WTC11 (cell line): ENCODE results near the gene PPP1R14B. TPM values are rescaled to one million over a fixed set of nuclear protein-coding genes. Genes with fewer than 3 reads are reported as not detected.

Source experiments
- ATAC-seq: fragments of 200-7000 bp; cut with Tn5 transposase; 2 replicates; pipeline ENCODE4 v1.10.0; 2021; ENCODE audit warnings: mild to moderate bottlenecking, moderate library complexity
- CTCF ChIA-PET: fragments of 300-600 bp; sonication (Branson Sonifier 250); formaldehyde crosslinking; loops from one replicate; lab custom pipeline; 2021; ENCODE audit warnings: antibody characterized with exemption; lab: Charles Lee
- POLR2A ChIA-PET: fragments of 350-600 bp; sonication (Branson Sonifier 250); formaldehyde crosslinking; loops from one replicate; lab custom pipeline; 2021; ENCODE audit warnings: antibody characterized with exemption; lab: Charles Lee
- DNase-seq: peaks from one replicate; pipeline ENCODE4 v3.0.0; 2021; ENCODE audit warnings: low spot score
- H3K27ac Mint-ChIP-seq: 2 replicates; pipeline ENCODE4 v1.8.0; 2021; ENCODE audit warnings: mixed read lengths
- H3K27me3 Mint-ChIP-seq: 2 replicates; pipeline ENCODE4 v1.8.0; 2021; ENCODE audit warnings: low read depth, mild to moderate bottlenecking, moderate library complexity, mixed read lengths
- H3K36me3 Mint-ChIP-seq: 2 replicates; pipeline ENCODE4 v1.8.0; 2021; ENCODE audit warnings: mixed read lengths
- H3K4me1 Mint-ChIP-seq: 2 replicates; pipeline ENCODE4 v1.8.0; 2022; ENCODE audit warnings: mixed read lengths
- H3K4me3 Mint-ChIP-seq: 2 replicates; pipeline ENCODE4 v1.8.0; 2021; ENCODE audit warnings: mild to moderate bottlenecking, moderate library complexity, mixed read lengths
- H3K9me3 Mint-ChIP-seq: 2 replicates; pipeline ENCODE4 v1.8.0; 2021; ENCODE audit warnings: mixed read lengths
- ATF1 ChIP-seq: sonication (generic); formaldehyde crosslinking; IDR thresholded peaks from 2 replicates; pipeline ENCODE4 v1.8.1; 2023; ENCODE audit warnings: mild to moderate bottlenecking, moderate library complexity, missing genetic modification reagents
- E2F1 ChIP-seq: sonication (generic); formaldehyde crosslinking; IDR thresholded peaks from 2 replicates; pipeline ENCODE4 v1.8.0; 2022; ENCODE audit warnings: mild to moderate bottlenecking, missing genetic modification reagents
- E2F5 ChIP-seq: sonication (generic); formaldehyde crosslinking; IDR thresholded peaks from 2 replicates; pipeline ENCODE4 v1.8.1; 2022; ENCODE audit warnings: mild to moderate bottlenecking, moderate library complexity, missing genetic modification reagents
- ESRRA ChIP-seq: sonication (generic); formaldehyde crosslinking; IDR thresholded peaks from 2 replicates; pipeline ENCODE4 v1.8.1; 2022; ENCODE audit warnings: mild to moderate bottlenecking, missing genetic modification reagents, borderline replicate concordance
- FOXP1 ChIP-seq: sonication (generic); formaldehyde crosslinking; IDR thresholded peaks from 2 replicates; pipeline ENCODE4 v1.8.0; 2022; ENCODE audit warnings: missing genetic modification reagents, mild to moderate bottlenecking, moderate library complexity, borderline replicate concordance
- GABPB1 ChIP-seq: sonication (generic); formaldehyde crosslinking; IDR thresholded peaks from 2 replicates; pipeline ENCODE4 v1.8.1; 2023; ENCODE audit warnings: mild to moderate bottlenecking, missing genetic modification reagents
- JAZF1 ChIP-seq: fragments of 250-450 bp; sonication (Bioruptor Pico); IDR thresholded peaks from 2 replicates; pipeline ENCODE4 v1.9.0; 2021; ENCODE audit warnings: moderate library complexity, mild to moderate bottlenecking, inconsistent platforms
- MAX ChIP-seq: sonication (generic); formaldehyde crosslinking; IDR thresholded peaks from 2 replicates; pipeline ENCODE4 v1.8.0; 2022; ENCODE audit warnings: mild to moderate bottlenecking, missing genetic modification reagents
- MLX ChIP-seq: sonication (generic); formaldehyde crosslinking; IDR thresholded peaks from 2 replicates; pipeline ENCODE4 v1.8.1; 2023; ENCODE audit warnings: mild to moderate bottlenecking, missing genetic modification reagents, moderate library complexity
- OVOL2 ChIP-seq: fragments of 250-450 bp; sonication (Bioruptor Pico); IDR thresholded peaks from 2 replicates; pipeline ENCODE4 v1.9.0; 2021; ENCODE audit warnings: mild to moderate bottlenecking, borderline replicate concordance
- PRDM15 ChIP-seq: sonication (generic); formaldehyde crosslinking; IDR thresholded peaks from 2 replicates; pipeline ENCODE4 v1.8.0; 2022; ENCODE audit warnings: missing genetic modification reagents
- PREB ChIP-seq: sonication (generic); formaldehyde crosslinking; IDR thresholded peaks from 2 replicates; pipeline ENCODE4 v1.8.1; 2022; ENCODE audit warnings: mild to moderate bottlenecking, missing genetic modification reagents, moderate library complexity, borderline replicate concordance
- SMAD4 ChIP-seq: sonication (generic); formaldehyde crosslinking; IDR thresholded peaks from 2 replicates; pipeline ENCODE4 v1.8.0; 2022; ENCODE audit warnings: mild to moderate bottlenecking, missing genetic modification reagents
- TEAD1 ChIP-seq: sonication (generic); formaldehyde crosslinking; IDR thresholded peaks from 2 replicates; pipeline ENCODE4 v1.8.0; 2022; ENCODE audit warnings: mild to moderate bottlenecking, missing genetic modification reagents
- USF2 ChIP-seq: sonication (generic); formaldehyde crosslinking; IDR thresholded peaks from 2 replicates; pipeline ENCODE4 v1.8.1; 2023; ENCODE audit warnings: mild to moderate bottlenecking, missing genetic modification reagents, moderate library complexity
- ZMAT4 ChIP-seq: fragments of 250-450 bp; sonication (Bioruptor Pico); IDR thresholded peaks from 2 replicates; pipeline ENCODE4 v1.9.0; 2021; ENCODE audit warnings: mild to moderate bottlenecking
- ZNF219 ChIP-seq: sonication (generic); formaldehyde crosslinking; IDR thresholded peaks from 2 replicates; pipeline ENCODE4 v1.8.0; 2023; ENCODE audit warnings: missing genetic modification reagents, mild to moderate bottlenecking, borderline replicate concordance
- ZNF232 ChIP-seq: sonication (generic); formaldehyde crosslinking; IDR thresholded peaks from 2 replicates; pipeline ENCODE4 v1.8.0; 2022; ENCODE audit warnings: mild to moderate bottlenecking, missing genetic modification reagents
- ZNF317 ChIP-seq: sonication (generic); formaldehyde crosslinking; IDR thresholded peaks from 2 replicates; pipeline ENCODE4 v1.8.1; 2023; ENCODE audit warnings: low read depth, mild to moderate bottlenecking, moderate library complexity, missing genetic modification reagents, borderline replicate concordance
- ZNF512 ChIP-seq: sonication (generic); formaldehyde crosslinking; IDR thresholded peaks from 2 replicates; pipeline ENCODE4 v1.8.1; 2022; ENCODE audit warnings: missing genetic modification reagents, borderline replicate concordance
- total RNA-seq: library from RNA; stranded (reverse); gene quantifications from 3 replicates; pipeline ENCODE4 v1.2.3, GENCODE V29; 2021

The PPP1R14B gene
- total RNA-seq, 1 experiment from 2014 or later, result 471 TPM

GRCh38 chr11:64222651-64223000 is 24.1 kb downstream of the PPP1R14B start:
- TF ChIP-seq ESRRA (CRISPR knock-in tag) (no peak), PRDM15 (CRISPR knock-in tag) (no peak), OVOL2 (CRISPR knock-in tag) (no peak), ATF1 (no peak), ZNF232 (CRISPR knock-in tag) (no peak), ZMAT4 (CRISPR knock-in tag) (no peak), SMAD4 (CRISPR knock-in tag) (no peak), ZNF317 (no peak), MLX (CRISPR knock-in tag) (no peak), ZNF512 (CRISPR knock-in tag) (no peak), TEAD1 (CRISPR knock-in tag) (no peak), FOXP1 (CRISPR knock-in tag) (no peak), E2F5 (CRISPR knock-in tag) (no peak), USF2 (no peak), PREB (CRISPR knock-in tag) (no peak), JAZF1 (CRISPR knock-in tag) (no peak), GABPB1 (no peak), E2F1 (CRISPR knock-in tag) (no peak), MAX (no peak), ZNF219 (no peak)
- TF ChIP-seq, all 79 proteins: peak for 0
- Mint-ChIP-seq H3K36me3 (no peaks in the 10 kb centered on the region), H3K4me1 (peaks cover 15% of the 10 kb centered on the region), H3K4me3 (no peak overlapping the region), H3K9me3 (no peaks in the 10 kb centered on the region), H3K27me3 (no peaks in the 10 kb centered on the region), H3K27ac (no peak overlapping the region)
- POLR2A ChIA-PET, result interaction anchor here (0.6 to 0.8 kb wide), 2 partner anchors 8 to 21 kb away, joined by 3 to 5 read pairs; no protein-coding TSS in a partner anchor
- ATAC-seq, result no peak
- CTCF ChIA-PET, result interaction anchor here (2.1 kb wide), 1 partner anchor 18 kb away, joined by 7 read pairs; no protein-coding TSS in a partner anchor
- no peak for DNase-seq
